ENCODE measurements around the gene SAMSN1. TPM values are rescaled to one million over a fixed set of nuclear protein-coding genes. Genes with fewer than 3 reads are reported as not detected.
A peak's percentile ranks its signal among the peaks of the same experiment; 100 is the strongest.

SAMSN1 gene
- total and polyA plus RNA-seq, 8 donors: 1.4 to 45.7 (median 2.1) TPM

DNA sequence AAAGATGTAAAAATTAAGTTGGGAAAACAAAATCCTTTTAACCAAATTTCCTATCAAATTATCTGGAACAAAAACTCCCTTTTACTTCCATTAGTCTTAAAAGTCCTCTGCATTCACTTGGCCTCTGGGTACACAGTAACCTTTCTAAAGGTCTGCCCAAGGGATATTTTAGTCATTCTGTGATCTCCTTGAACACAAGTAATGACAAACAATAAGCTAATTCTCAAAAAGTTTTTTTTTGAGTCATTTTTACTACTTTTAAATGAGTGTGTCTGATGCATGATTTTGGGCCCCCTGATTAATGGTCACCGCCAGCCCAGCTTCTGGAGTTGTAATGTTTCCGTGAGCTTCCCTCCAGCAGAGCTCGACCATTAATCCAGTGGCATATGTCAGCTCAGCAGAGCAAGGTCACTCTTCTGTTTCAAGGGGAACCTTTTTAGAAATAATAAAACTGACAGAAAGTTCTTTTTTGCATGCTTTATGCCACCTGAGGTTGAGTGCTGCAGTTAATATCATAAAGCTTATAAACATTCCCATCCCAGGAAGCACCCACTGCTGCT lies 14.3 kb downstream of the SAMSN1 start:
- DNase-seq: no peak
- no peak for ATAC-seq
- H3K27me3 ChIP-seq: no peaks in the 10 kb centered on the region
- TF ChIP-seq CTCF (IDR thresholded peaks at IDR 0.05): no peak
- H3K9me3 ChIP-seq: no peaks in the 10 kb centered on the region
- H3K27ac ChIP-seq: no peak overlapping the region
- no peak overlapping the region for H3K4me3 ChIP-seq
- intact Hi-C loops (cut with DNase I): no loop called here
- H3K4me1 ChIP-seq: peaks cover 0 to 73% of the 10 kb centered on the region in 2 donors
- no peaks in the 10 kb centered on the region for H3K36me3 ChIP-seq

DNA sequence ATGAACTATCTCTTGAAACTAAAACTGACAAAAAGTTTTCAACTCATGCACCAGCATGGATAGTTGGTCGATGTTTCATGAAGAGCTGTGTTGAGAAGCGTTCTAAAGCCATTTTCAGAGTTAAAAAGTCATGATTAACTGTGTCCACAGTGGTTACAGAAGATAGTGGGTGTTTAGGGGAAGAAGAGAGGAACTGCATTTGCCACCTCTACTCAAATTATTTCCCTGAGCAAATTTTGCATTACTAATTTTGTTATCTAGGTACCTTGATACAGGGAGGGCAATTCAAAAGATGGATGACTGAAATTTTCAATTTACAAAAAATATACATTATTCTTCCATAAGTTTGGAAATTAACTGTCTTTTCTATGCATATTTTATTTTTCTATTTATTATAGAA lies 15.5 kb downstream of the SAMSN1 start:
- Histone ChIP-seq H3K27ac (no peak overlapping the region), H3K36me3 (no peaks in the 10 kb centered on the region), H3K4me1 (peaks cover 0 to 84% of the 10 kb centered on the region in 2 donors), H3K4me3 (no peak overlapping the region), H3K9me3 (no peaks in the 10 kb centered on the region), H3K27me3 (no peaks in the 10 kb centered on the region)
- no peak for TF ChIP-seq CTCF (IDR thresholded peaks at IDR 0.05)
- intact Hi-C loops (cut with DNase I): no loop called here
- ATAC-seq: no peak
- DNase-seq: no peak

GRCh38 chr21:14528815-14529214 lies 17.3 kb downstream of the SAMSN1 start:
- Histone ChIP-seq H3K4me3 (no peak overlapping the region), H3K36me3 (no peaks in the 10 kb centered on the region), H3K9me3 (no peaks in the 10 kb centered on the region), H3K27me3 (no peaks in the 10 kb centered on the region), H3K4me1 (peaks cover 0 to 84% of the 10 kb centered on the region in 2 donors), H3K27ac (peak overlapping the region in 1 of 2 donors; percentile 55)
- intact Hi-C loops (cut with DNase I): no loop called here
- DNase-seq (no peak), ATAC-seq (peak; percentile 47)
- no peak for TF ChIP-seq CTCF (IDR thresholded peaks at IDR 0.05)

DNA sequence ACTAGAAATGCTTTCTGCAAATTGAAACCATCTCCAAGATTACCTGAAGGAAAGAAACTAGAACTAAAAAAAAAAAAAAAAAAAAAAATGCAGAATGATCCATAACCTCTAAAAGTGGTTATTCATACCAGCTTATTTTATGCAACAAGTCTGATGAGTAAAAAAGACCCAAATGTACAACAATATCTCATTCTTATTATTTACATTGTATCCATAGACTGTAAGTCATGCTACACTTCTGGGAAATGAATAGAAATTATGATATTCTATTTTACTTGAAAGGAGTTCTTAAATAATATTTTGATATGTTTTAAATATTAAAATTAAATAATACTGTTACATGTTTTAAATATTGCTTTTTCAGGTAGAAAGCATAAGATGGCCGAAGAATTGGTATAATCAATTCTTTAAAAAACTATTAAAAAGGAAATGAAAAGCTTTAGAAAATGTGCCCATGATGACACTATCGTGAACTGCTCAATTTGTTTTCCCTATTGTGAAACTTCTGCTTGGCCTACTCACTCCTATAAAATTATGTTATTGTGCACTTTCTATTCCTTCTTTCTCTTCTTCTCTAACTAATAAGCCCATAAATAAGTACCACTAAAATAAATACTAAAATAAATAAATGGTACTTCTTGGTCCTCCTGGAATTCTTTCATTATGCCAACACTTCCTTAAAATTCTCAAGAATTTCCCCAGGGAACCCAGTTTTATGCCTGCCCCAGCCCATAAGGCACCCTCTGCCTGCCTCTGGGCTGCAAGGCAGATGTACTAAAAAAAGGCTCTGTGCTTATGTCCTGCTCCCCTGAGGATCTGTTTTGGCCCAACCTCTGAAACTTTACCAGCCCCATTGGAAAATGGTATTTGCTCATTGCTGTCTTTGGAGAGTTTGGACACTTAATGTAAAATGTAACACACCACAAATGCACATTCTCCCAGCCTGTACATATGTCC lies 18.1 kb downstream of the SAMSN1 start:
- H3K4me3 ChIP-seq: no peak overlapping the region
- peaks cover 0 to 84% of the 10 kb centered on the region in 2 donors for H3K4me1 ChIP-seq
- ATAC-seq (peak; percentile 32), DNase-seq (no peak)
- H3K27me3 ChIP-seq: no peaks in the 10 kb centered on the region
- TF ChIP-seq CTCF (IDR thresholded peaks at IDR 0.05): no peak
- intact Hi-C loops (cut with DNase I): no loop called here
- H3K27ac ChIP-seq: peak overlapping the region; percentile 5 to 55
- H3K9me3 ChIP-seq: no peaks in the 10 kb centered on the region
- no peaks in the 10 kb centered on the region for H3K36me3 ChIP-seq

All from left lung (tissue), 10 donors.